HuH-7.5 (cell line): Measurements from ENCODE around the gene PTPRH.
"Not testable (repeated sequence)": the region's sequence is repeated elsewhere in the genome, so short reads cannot be mapped to it uniquely, and the experiment has no call there.

Experiments used
- DNase-seq: peaks from one replicate; pipeline ENCODE4 v3.0.0; 2011; ENCODE audit warnings: low spot score

PTPRH gene

GRCh38 chr19:55158848-55159749 is 50.2 kb downstream of the PTPRH start:
- no peak for DNase-seq

- no peak for DNase-seq
Observed at GRCh38 chr19:55158423-55158822, 50.9 kb downstream of the PTPRH start.

GRCh38 chr19:55157064-55157908 is 52.0 kb downstream of the PTPRH start, which contains the start of gene TNNI3:
Gene TNNI3, minus strand, starts transcription at chr19:55157732. Its CDS starts 143 bp downstream, at chr19:55157589.
- no peak for DNase-seq

GRCh38 chr19:55156202-55157063 is 52.9 kb downstream of the PTPRH start:
- no peak for DNase-seq

- DNase-seq: not testable (repeated sequence)
Observed at GRCh38 chr19:55155784-55156183, 53.5 kb downstream of the PTPRH start.

GRCh38 chr19:55153652-55154264 is 55.5 kb downstream of the PTPRH start:
- no peak for DNase-seq

- DNase-seq: no peak
Observed at GRCh38 chr19:55152017-55152416, 57.3 kb downstream of the PTPRH start.

GRCh38 chr19:55149078-55150003 is 60.0 kb downstream of the PTPRH start, which contains the start of gene TNNT1:
Gene TNNT1, minus strand, starts transcription at chr19:55149206. Its CDS starts 2,049 bp downstream, at chr19:55147157.
- DNase-seq: no peak

- DNase-seq: no peak
Observed at GRCh38 chr19:55147545-55148251, 61.6 kb downstream of the PTPRH start.

- peak; percentile 61 for DNase-seq
Observed at GRCh38 chr19:55146705-55147273, 62.5 kb downstream of the PTPRH start.

- peak; percentile 80 for DNase-seq
Observed at GRCh38 chr19:55146078-55146704, 63.1 kb downstream of the PTPRH start.

GRCh38 chr19:55145232-55145631 is 64.1 kb downstream of the PTPRH start:
- DNase-seq: no peak

GRCh38 chr19:55141696-55142095 is 67.6 kb downstream of the PTPRH start:
- DNase-seq: peak; percentile 4

GRCh38 chr19:55137915-55138314 is 71.4 kb downstream of the PTPRH start:
- DNase-seq: no peak

- no peak for DNase-seq
Observed at GRCh38 chr19:55136399-55137102, 72.8 kb downstream of the PTPRH start.

GRCh38 chr19:55134736-55135135 is 74.6 kb downstream of the PTPRH start:
- no peak for DNase-seq

- no peak for DNase-seq
Observed at GRCh38 chr19:55133639-55134444, 75.5 kb downstream of the PTPRH start.
